K562 (cell line): Measurements from ENCODE around the gene SMIM29. TPM values are rescaled to one million over a fixed set of nuclear protein-coding genes. Genes with fewer than 3 reads are reported as not detected.

Experiments
- EZH2 ChIP-seq: IDR thresholded peaks from 2 replicates; pipeline ENCODE4 v1.6.1; 2012; ENCODE audit warnings: low read depth, mild to moderate bottlenecking, inconsistent platforms, low read length, borderline replicate concordance
- MECOM ChIP-seq: fragments of 250-450 bp; sonication (Bioruptor Pico); IDR thresholded peaks from 2 replicates; pipeline ENCODE4 v1.8.0; 2022; ENCODE audit warnings: inconsistent platforms
- NFATC3 ChIP-seq: fragments of 450-650 bp; IDR thresholded peaks from 2 replicates; pipeline ENCODE4 v1.6.1; 2017; ENCODE audit warnings: mild to moderate bottlenecking
- NR4A1 ChIP-seq, 2 experiments: fragments of 250-450 bp in 1 of 2; fragments of 450-650 bp in 1 of 2; sonication (Bioruptor Pico) in 1 of 2; IDR thresholded peaks; 2 replicates each; pipeline versions ENCODE4 v1.4.0 to v1.6.1; 2016 to 2020; ENCODE audit warnings: mild to moderate bottlenecking in 2 of 2, missing compliant biosample characterization in 1 of 2, missing genetic modification characterization in 1 of 2, moderate library complexity in 1 of 2
- TGIF2 ChIP-seq: sonication (generic); formaldehyde crosslinking; IDR thresholded peaks from 2 replicates; pipeline ENCODE4 v1.8.1; 2022; ENCODE audit warnings: mild to moderate bottlenecking, missing genetic modification reagents, moderate library complexity
- ZNF584 ChIP-seq: fragments of 200-800 bp; sonication (Bioruptor generic); IDR thresholded peaks from 2 replicates; pipeline ENCODE4 v1.6.1; 2016; ENCODE audit warnings: low read depth, mild to moderate bottlenecking, missing genetic modification characterization, missing compliant biosample characterization
- polyA plus RNA-seq, 8 experiments: library from polyadenylated mRNA; depleted of rRNA in 4 of 8; stranded (reverse) in 5 of 8; unstranded in 3 of 8; fragments of >200 nt; fragmentation: Nextera tagmentation in 2 of 8; fragmentation: Illumina TruSeq in 1 of 8; extraction: Ambion mirVana in 2 of 8; extraction: Trizol in 1 of 8; gene quantifications; 2 replicates each; pipeline versions ENCODE4 v1.2.1 to v1.2.3, GENCODE V29; 2011 to 2014; ENCODE audit warnings: inconsistent platforms in 1 of 8, missing spikeins in 1 of 8
- total RNA-seq, 7 experiments: library from RNA; depleted of rRNA in 6 of 7; stranded (reverse); fragments of >200 nt in 6 of 7; fragmentation: Illumina TruSeq in 2 of 7; extraction: Trizol in 2 of 7; gene quantifications; 2 replicates each; pipeline versions ENCODE4 v1.2.1 to v1.2.3, GENCODE V29; 2011 to 2021; ENCODE audit warnings: low replicate concordance in 1 of 7
- TF ChIP-seq, protein P1 (sequence below): fragments of 200-800 bp; sonication (Bioruptor generic); IDR thresholded peaks from 2 replicates; pipeline ENCODE4 v1.6.1; 2016; ENCODE audit warnings: missing genetic modification characterization, missing compliant biosample characterization
- TF ChIP-seq, protein P2 (sequence below), 3 experiments: IDR thresholded peaks in 2 of 3; conservative IDR thresholded peaks in 1 of 3; 2 replicates each; pipeline ENCODE4 v1.5.1; 2011 to 2012; ENCODE audit warnings: low read length in 3 of 3, mild to moderate bottlenecking in 3 of 3, control low read depth in 2 of 3, improper control_type of control experiment in 1 of 3, inconsistent platforms in 1 of 3, low read depth in 1 of 3, mixed read lengths in 1 of 3, moderate library complexity in 1 of 3; ENCODE audit not compliant: insufficient read depth in 2 of 3
- TF ChIP-seq, protein P3 (sequence below), 2 experiments: fragments of 200-800 bp in 1 of 2; sonication (Bioruptor generic) in 1 of 2; sonication (generic) in 1 of 2; formaldehyde crosslinking in 1 of 2; IDR thresholded peaks in 1 of 2; conservative IDR thresholded peaks in 1 of 2; 2 replicates each; pipeline versions ENCODE4 v1.5.0 to v1.6.1; 2016 to 2020; ENCODE audit warnings: missing compliant biosample characterization in 1 of 2, missing genetic modification characterization in 1 of 2, missing genetic modification reagents in 1 of 2
- TF ChIP-seq, protein P4 (sequence below): sonication (generic); formaldehyde crosslinking; IDR thresholded peaks from 2 replicates; pipeline ENCODE4 v1.8.0; 2022; ENCODE audit warnings: missing genetic modification reagents, mild to moderate bottlenecking, moderate library complexity, borderline replicate concordance
- TF ChIP-seq, protein P5 (sequence below): fragments of 450-650 bp; IDR thresholded peaks from 2 replicates; pipeline ENCODE4 v1.6.1; 2016; ENCODE audit warnings: missing biosample characterization, missing genetic modification characterization

Gene SMIM29
- total and polyA plus RNA-seq, 9 of the 15 experiments (the other 6 are each of a cell fraction or from before 2014, with no cell fraction given): 6.5 to 36.7 (median 20.9) TPM

DNA sequence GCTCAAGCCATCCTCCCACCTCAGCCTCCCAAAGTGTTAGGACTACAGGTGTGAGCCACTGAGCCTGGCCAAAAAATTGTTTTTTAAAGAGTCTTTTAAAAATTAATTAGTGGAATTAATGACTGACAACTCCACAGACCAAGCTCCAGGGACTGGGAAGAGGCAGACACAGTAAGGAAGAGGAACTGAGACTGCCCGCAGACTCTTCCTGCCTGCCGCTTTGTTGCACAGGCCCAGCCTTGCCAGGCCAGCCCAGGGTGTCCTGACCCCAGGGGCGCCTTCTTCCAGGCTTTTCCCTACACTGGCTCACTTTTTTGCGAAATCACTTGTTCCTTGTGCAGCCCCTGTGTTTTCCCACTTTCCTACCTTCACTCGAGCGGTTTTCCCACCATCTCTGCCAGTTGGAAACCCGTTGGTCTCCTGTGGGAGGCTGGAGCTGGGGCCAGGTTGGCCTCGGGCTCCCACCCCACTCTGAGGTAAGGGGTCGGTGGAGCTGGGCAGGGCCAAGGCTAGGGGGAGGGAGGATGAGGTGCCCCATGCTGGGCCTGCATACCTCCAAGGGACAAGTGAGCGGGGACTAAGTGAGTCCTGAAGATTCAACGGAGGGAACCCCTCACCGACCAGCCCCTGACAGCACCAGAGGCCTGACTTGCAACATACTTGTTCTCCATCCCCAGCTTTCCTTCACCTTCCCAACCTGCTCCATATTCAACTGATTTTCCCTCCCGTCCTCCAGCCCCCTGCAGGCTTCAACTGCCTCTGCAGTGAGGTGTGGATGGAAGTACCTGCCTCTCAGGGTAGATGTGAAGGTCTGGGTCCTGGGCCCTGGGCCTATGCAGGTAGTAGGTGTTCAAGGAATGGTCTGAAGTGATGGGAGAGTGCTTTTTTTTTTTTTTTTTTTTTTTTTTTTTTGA is 23.5 kb upstream of the SMIM29 start (continued):
- TF ChIP-seq, protein P1, sequence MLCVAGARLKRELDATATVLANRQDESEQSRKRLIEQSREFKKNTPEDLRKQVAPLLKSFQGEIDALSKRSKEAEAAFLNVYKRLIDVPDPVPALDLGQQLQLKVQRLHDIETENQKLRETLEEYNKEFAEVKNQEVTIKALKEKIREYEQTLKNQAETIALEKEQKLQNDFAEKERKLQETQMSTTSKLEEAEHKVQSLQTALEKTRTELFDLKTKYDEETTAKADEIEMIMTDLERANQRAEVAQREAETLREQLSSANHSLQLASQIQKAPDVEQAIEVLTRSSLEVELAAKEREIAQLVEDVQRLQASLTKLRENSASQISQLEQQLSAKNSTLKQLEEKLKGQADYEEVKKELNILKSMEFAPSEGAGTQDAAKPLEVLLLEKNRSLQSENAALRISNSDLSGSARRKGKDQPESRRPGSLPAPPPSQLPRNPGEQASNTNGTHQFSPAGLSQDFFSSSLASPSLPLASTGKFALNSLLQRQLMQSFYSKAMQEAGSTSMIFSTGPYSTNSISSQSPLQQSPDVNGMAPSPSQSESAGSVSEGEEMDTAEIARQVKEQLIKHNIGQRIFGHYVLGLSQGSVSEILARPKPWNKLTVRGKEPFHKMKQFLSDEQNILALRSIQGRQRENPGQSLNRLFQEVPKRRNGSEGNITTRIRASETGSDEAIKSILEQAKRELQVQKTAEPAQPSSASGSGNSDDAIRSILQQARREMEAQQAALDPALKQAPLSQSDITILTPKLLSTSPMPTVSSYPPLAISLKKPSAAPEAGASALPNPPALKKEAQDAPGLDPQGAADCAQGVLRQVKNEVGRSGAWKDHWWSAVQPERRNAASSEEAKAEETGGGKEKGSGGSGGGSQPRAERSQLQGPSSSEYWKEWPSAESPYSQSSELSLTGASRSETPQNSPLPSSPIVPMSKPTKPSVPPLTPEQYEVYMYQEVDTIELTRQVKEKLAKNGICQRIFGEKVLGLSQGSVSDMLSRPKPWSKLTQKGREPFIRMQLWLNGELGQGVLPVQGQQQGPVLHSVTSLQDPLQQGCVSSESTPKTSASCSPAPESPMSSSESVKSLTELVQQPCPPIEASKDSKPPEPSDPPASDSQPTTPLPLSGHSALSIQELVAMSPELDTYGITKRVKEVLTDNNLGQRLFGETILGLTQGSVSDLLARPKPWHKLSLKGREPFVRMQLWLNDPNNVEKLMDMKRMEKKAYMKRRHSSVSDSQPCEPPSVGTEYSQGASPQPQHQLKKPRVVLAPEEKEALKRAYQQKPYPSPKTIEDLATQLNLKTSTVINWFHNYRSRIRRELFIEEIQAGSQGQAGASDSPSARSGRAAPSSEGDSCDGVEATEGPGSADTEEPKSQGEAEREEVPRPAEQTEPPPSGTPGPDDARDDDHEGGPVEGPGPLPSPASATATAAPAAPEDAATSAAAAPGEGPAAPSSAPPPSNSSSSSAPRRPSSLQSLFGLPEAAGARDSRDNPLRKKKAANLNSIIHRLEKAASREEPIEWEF (CRISPR knock-in tag): peak; percentile 9; the same call in 1 of the 2 replicates
- no peak for TF ChIP-seq NR4A1 (CRISPR knock-in tag; IDR thresholded peaks at IDR 0.05)
- TF ChIP-seq NR4A1 (tag; IDR thresholded peaks at IDR 0.05): peak; percentile 30; the same call in 1 of the 2 replicates
- peak; percentile 14; the same call in 1 of the 2 replicates for TF ChIP-seq ZNF584 (CRISPR knock-in tag)
- TF ChIP-seq, protein P2, sequence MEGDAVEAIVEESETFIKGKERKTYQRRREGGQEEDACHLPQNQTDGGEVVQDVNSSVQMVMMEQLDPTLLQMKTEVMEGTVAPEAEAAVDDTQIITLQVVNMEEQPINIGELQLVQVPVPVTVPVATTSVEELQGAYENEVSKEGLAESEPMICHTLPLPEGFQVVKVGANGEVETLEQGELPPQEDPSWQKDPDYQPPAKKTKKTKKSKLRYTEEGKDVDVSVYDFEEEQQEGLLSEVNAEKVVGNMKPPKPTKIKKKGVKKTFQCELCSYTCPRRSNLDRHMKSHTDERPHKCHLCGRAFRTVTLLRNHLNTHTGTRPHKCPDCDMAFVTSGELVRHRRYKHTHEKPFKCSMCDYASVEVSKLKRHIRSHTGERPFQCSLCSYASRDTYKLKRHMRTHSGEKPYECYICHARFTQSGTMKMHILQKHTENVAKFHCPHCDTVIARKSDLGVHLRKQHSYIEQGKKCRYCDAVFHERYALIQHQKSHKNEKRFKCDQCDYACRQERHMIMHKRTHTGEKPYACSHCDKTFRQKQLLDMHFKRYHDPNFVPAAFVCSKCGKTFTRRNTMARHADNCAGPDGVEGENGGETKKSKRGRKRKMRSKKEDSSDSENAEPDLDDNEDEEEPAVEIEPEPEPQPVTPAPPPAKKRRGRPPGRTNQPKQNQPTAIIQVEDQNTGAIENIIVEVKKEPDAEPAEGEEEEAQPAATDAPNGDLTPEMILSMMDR (IDR thresholded peaks at IDR 0.05 in 2 of 3, conservative IDR thresholded peaks at IDR 0.05 in 1 of 3; ENCODE audit: insufficient read depth in 2 of 3, low read depth in 1 of 3, low read length in 3 of 3): peak in 2 of 3 experiments; percentile 22 to 46; a peak in 2 of 6 replicates
- TF ChIP-seq, protein P3, sequence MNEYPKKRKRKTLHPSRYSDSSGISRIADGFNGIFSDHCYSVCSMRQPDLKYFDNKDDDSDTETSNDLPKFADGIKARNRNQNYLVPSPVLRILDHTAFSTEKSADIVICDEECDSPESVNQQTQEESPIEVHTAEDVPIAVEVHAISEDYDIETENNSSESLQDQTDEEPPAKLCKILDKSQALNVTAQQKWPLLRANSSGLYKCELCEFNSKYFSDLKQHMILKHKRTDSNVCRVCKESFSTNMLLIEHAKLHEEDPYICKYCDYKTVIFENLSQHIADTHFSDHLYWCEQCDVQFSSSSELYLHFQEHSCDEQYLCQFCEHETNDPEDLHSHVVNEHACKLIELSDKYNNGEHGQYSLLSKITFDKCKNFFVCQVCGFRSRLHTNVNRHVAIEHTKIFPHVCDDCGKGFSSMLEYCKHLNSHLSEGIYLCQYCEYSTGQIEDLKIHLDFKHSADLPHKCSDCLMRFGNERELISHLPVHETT (CRISPR knock-in tag; conservative IDR thresholded peaks at IDR 0.05 in 1 of 2, IDR thresholded peaks at IDR 0.05 in 1 of 2): peak in 1 of 2 experiments; percentile 56; a peak in 1 of 4 replicates
- TF ChIP-seq TGIF2: no peak
- TF ChIP-seq MECOM (CRISPR knock-in tag): no peak
- TF ChIP-seq EZH2: no peak
- TF ChIP-seq, protein P4, sequence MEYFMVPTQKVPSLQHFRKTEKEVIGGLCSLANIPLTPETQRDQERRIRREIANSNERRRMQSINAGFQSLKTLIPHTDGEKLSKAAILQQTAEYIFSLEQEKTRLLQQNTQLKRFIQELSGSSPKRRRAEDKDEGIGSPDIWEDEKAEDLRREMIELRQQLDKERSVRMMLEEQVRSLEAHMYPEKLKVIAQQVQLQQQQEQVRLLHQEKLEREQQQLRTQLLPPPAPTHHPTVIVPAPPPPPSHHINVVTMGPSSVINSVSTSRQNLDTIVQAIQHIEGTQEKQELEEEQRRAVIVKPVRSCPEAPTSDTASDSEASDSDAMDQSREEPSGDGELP (CRISPR knock-in tag): peak; percentile 23; the same call in 1 of the 2 replicates
- no peak for TF ChIP-seq NFATC3
- TF ChIP-seq, protein P5, sequence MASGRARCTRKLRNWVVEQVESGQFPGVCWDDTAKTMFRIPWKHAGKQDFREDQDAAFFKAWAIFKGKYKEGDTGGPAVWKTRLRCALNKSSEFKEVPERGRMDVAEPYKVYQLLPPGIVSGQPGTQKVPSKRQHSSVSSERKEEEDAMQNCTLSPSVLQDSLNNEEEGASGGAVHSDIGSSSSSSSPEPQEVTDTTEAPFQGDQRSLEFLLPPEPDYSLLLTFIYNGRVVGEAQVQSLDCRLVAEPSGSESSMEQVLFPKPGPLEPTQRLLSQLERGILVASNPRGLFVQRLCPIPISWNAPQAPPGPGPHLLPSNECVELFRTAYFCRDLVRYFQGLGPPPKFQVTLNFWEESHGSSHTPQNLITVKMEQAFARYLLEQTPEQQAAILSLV (tag): 0 out of 2 replicates have a peak, but pooled peaks have one; percentile 17
